Activated T-cell treated with anti-CD3 and anti-CD28 coated beads for 1 hour (primary cell): ENCODE measurements around the gene FURIN.
"Not testable (repeated sequence)": the region's sequence is repeated elsewhere in the genome, so short reads cannot be mapped to it uniquely, and the experiment has no call there.

Experiments used
- DNase-seq: peaks from one replicate; pipeline ENCODE4 v3.0.0-alpha.2; 2020; ENCODE audit warnings: low read depth

The FURIN gene

DNA sequence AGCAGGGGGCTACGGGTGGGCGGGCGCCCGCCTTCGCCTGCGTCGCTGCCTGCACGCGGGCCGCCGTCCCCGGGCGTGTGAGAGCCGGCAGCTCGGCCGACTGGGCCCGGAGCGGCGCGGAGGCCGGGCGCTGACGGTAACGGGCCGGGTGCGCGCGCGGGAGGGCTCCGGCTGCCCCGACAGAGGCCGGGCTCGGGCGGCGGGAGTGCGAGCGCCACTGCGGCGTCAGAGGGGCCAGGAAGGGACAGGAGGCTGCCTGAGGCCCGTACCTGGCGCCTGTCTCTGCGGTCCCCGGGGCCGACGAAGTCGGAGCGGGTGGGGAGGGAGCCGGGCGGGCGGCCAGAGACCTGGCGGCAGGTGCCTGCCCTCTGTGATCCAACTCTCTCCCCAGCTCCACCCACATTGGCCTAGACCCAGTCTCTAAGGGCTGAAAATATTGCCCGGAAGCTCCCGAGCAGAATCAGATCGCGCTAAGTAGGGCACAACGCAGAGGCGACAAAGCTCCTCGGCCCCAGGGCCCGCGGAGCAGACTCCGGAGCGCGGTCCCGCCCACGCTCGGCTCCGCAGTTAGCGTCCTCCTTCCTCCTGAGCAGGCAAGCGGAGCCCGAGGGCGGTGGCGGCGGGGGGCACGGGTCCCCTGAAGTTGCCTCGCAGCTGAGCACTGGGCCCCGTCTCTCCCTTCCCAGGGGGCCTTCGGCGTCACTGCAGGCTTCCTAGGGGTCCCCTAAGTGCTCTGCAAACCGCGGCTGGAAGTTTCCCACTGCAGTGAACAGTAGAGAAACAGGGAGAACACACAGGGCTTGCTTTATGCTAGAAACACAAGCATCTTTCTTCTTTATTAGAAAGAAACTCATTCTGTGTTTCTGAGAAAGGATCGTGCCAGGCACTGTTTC is 34.7 kb downstream of the FURIN start, which contains the start of gene MAN2A2:
TSS of gene MAN2A2 (plus strand) at position 463 of the 893 bp plus-strand sequence. CDS start 906 bp downstream, outside the sequence.
- peak; percentile 52 for DNase-seq

DNA sequence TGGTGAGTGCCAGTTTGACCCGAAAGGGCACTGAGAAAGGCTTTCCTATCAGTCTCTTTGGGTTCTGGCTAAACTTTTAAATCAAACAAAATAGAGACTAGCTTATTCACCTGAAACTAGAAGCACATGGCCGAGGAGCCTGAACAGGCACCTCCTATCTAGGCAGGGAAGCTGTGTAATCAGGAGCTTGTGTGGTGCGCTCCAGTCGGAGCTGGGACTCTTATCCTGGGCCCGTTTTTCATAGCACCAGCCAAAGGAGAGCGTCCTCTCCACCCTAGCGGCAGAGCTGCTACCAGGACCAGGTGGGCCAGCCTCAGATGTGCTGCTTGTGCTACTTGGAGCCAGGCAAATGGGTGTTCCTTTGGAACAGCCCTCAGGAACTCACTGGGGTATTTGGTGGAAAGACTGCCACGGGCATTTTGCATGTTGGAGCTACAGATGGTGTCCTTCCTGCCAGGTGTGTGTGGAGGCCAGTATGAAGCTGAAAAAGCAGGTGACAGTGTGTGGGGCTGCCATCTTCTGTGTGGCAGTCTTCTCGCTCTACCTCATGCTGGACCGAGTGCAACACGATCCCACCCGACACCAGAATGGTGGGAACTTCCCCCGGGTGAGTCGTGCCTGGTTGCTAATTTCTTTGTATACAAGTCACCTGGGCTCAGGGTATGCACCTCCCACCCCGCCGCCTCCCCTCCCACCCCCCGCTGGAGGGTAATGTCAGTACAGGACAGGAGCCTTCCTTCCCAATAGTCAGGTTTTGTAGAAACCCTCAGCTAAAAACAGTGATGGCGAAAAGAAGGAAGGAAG is 35.5 kb downstream of the FURIN start:
- no peak for DNase-seq

DNA sequence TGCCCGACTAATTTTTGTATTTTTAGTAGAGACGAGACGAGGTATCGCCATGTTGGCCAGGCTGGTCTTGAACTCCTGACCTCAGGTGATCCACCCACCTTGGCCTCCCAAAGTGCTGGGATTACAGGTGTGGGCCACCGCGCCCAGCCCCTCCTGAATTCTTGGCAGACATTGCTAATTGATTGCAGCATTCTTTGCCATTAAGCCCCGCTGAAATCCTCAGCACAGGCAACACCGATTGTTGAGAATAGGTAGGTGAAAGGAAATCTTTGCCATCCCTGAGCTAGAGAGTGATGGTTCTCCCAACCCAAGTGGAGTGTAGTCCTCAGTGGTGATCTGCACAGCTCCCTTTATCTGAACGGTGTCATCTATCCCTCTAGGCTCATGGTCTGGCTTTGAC is 36.4 kb downstream of the FURIN start:
- DNase-seq: no peak

GRCh38 chr15:90905306-90906180 is 37.2 kb downstream of the FURIN start:
- no peak for DNase-seq

- no peak for DNase-seq
Measured at GRCh38 chr15:90906181-90906849, 37.9 kb downstream of the FURIN start.

DNA sequence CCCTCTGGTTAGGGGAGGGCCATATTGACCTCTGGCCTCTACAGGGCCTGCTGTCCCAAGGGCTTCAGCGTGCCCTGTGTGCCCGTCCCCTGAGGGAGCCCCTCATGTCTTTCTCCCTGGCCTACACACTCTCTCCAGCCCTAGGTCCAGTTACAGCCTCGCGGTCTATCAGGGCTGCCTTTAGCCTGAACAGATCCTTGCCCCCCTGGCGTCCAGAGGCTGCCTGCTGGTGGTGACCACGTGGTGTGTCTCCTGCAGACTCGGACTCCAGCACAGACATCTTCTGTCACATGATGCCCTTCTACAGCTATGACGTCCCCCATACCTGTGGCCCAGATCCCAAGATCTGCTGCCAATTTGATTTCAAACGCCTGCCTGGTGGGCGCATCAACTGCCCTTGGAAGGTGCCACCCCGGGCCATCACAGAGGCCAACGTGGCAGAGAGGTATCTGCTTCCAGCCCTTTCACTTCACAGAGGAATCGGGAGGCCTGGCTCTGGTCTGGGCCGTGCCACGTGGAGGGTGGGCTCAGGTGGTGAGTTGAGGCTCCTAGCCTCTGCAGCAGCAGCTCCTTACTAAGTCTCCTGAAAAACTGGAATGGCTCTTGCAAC is 38.8 kb downstream of the FURIN start:
- no peak for DNase-seq

DNA sequence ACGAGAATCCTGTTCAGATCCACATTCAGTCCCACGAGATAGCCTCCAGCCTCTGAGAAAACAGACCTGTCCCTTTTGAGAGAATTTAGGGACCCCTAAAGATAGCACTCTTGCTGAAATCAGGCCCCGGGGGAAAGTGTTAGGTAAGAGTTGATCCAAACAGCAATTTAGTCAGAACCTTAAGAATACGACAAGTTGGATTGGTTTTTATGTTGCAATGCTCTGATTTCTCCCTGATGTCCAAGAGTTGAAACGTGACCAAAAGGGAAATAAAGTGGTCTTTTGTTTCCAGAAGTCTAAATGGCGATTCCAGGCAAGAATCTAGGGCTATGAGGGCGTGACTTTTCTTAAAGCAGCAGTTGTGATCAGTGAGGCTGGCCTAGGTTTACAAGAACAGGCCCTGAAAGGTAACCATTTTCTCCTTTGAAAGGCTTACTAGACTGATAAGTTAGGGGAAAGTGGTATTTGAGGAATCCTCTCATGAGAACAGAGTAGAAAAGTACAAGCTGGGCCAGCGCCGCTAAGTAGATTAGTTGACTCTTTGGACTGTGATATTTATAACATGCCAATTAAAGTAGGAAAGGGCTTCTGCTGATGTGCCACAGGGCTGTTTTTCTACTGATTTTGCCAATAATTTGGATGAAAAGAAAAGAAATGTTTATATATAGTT is 39.6 kb downstream of the FURIN start:
- no peak for DNase-seq

- DNase-seq: not testable (repeated sequence)
Measured at GRCh38 chr15:90909449-90909848, 41.1 kb downstream of the FURIN start.

DNA sequence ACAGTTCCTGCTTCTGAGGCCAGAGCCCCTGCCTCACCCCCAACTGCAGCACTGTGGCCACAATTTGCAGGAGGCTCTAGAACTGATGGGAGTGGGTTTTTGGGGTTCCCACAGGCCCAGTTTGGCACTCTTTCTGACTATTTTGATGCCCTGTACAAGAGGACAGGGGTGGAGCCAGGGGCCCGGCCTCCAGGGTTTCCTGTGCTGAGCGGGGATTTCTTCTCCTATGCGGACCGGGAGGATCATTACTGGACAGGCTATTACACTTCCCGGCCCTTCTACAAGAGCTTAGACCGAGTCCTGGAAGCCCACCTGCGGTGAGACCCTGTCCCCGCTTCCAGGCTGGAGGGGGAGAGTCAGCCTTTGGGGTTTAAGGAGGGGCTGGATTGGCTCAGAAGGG is 41.6 kb downstream of the FURIN start:
- no peak for DNase-seq

- DNase-seq: no peak
Measured at GRCh38 chr15:90910441-90911301, 42.3 kb downstream of the FURIN start.

DNA sequence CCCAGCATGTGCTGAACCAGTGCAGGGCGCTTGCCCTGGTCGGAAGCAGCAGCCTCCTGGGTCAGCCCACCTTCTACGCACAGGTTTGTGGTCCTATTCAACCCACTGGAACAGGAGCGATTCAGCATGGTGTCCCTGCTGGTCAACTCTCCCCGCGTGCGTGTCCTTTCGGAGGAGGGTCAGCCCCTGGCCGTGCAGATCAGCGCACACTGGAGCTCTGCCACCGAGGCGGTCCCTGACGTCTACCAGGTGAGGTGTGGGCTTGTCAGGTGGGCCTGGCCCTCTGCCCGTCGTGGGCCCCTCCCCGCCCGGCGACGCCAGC is 42.9 kb downstream of the FURIN start:
- no peak for DNase-seq

GRCh38 chr15:90911906-90912769 is 43.8 kb downstream of the FURIN start:
- DNase-seq: no peak

DNA sequence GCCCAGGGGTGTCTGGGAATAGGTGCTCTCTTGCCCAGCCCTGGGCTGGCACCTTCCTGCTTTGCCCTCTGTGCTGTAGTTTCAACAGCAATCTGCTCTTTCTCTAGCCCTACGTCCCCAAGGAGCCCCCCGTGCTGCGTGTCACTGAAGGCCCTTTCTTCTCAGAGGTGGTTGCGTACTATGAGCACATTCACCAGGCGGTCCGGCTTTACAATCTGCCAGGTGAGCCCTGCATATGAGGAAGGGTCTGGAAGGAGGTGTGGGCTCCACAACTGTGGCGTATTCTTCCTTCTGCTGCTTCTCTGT is 44.3 kb downstream of the FURIN start:
- no peak for DNase-seq

GRCh38 chr15:90913398-90913944 is 45.1 kb downstream of the FURIN start:
- DNase-seq: no peak

- DNase-seq: no peak
Measured at GRCh38 chr15:90914305-90915080, 46.1 kb downstream of the FURIN start.

- DNase-seq: no peak
Measured at GRCh38 chr15:90915216-90915807, 46.9 kb downstream of the FURIN start.

DNA sequence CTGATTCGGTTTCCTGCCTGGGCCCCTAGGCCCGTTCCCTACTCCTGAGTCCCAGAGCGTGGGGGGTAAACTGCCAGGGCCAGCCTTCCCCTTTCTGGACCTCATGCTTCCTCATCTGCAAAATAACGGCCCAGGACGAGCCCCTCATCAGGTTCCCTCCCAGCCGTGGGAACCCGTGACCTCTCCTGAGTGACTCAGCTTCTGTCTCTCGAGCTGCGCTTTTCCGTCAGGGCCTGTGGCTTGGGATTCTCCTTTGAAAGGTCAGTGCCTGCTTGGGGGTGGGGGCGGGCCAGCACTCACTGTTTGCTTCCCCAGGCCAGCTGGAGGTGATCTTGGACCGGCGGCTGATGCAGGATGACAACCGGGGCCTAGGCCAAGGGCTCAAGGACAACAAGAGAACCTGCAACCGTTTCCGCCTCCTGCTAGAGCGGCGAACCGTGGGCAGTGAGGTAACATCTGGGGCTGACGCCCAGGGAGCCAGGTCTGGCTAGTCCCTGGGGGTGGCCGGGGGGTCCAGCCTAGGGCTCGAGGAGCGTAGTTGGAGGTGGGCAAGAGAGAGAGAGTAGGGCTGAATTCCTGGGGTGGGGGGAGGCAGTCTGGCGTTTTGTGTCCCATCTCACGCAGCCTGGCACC is 47.5 kb downstream of the FURIN start:
- DNase-seq: no peak
